Caco-2 (cell line): ENCODE data around the gene PTPA. TPM values are rescaled to one million over a fixed set of nuclear protein-coding genes. Genes with fewer than 3 reads are reported as not detected.

ENCODE experiments used
- Bru-seq: library from RNA; stranded (reverse); fragments of 400-500 nt; gene quantifications from one replicate; lab custom pipeline; 2021; lab: Mats Ljungman, UMichigan
- BruChase-seq, 2 experiments: library from RNA; stranded (reverse); fragments of 400-500 nt; gene quantifications; one replicate each; lab custom pipeline; 2021; lab: Mats Ljungman, UMichigan
- BruUV-seq: library from RNA; stranded (reverse); fragments of 400-500 nt; replicated peaks from 2 replicates; lab custom pipeline; 2021; lab: Mats Ljungman, UMichigan
- CTCF ChIA-PET: fragments of 300-600 bp; sonication (Branson Sonifier 250); formaldehyde crosslinking; loops from one replicate; lab custom pipeline; 2022; ENCODE audit warnings: antibody characterized with exemption; lab: Charles Lee
- POLR2A ChIA-PET: fragments of 300-600 bp; sonication (Branson Sonifier 250); formaldehyde crosslinking; loops from one replicate; lab custom pipeline; 2022; ENCODE audit warnings: antibody characterized with exemption; lab: Charles Lee
- DNase-seq, 2 experiments: peaks; one replicate each; pipeline versions ENCODE4 v3.0.0 to v3.0.0-alpha.2; 2020 to 2022
- H3K27me3 ChIP-seq: replicated peaks from 2 replicates; pipeline ENCODE4 v1.6.0; 2011; ENCODE audit warnings: low read length; ENCODE audit not compliant: control insufficient read depth, insufficient read depth
- H3K36me3 ChIP-seq: 2 replicates; pipeline ENCODE4 v1.5.1; 2011; ENCODE audit warnings: low read length; ENCODE audit not compliant: control insufficient read depth, insufficient read depth
- H3K4me1 ChIP-seq: fragments of 250-450 bp; sonication (Bioruptor Pico); 2 replicates; pipeline ENCODE4 v1.5.1; 2020; ENCODE audit warnings: mild to moderate bottlenecking
- H3K4me3 ChIP-seq: 2 replicates; pipeline ENCODE4 v1.5.1; 2011; ENCODE audit warnings: low read depth, mild to moderate bottlenecking, control low read depth, low read length
- H3K9me3 ChIP-seq: fragments of 250-450 bp; sonication (Bioruptor Pico); 2 replicates; pipeline ENCODE4 v1.5.1; 2020; ENCODE audit warnings: mild to moderate bottlenecking, moderate library complexity
- H3K27ac Mint-ChIP-seq: one replicate; pipeline ENCODE4 v1.8.0; 2022; ENCODE audit warnings: mixed read lengths; ENCODE audit not compliant: unreplicated experiment
- H3K27me3 Mint-ChIP-seq: one replicate; pipeline ENCODE4 v1.8.0; 2022; ENCODE audit warnings: mixed read lengths; ENCODE audit not compliant: insufficient read depth, unreplicated experiment
- H3K36me3 Mint-ChIP-seq: one replicate; pipeline ENCODE4 v1.8.0; 2022; ENCODE audit warnings: mild to moderate bottlenecking, mixed read lengths; ENCODE audit not compliant: insufficient read depth, unreplicated experiment
- H3K4me1 Mint-ChIP-seq: one replicate; pipeline ENCODE4 v1.8.0; 2022; ENCODE audit warnings: low read depth, mixed read lengths; ENCODE audit not compliant: unreplicated experiment
- H3K4me3 Mint-ChIP-seq: one replicate; pipeline ENCODE4 v1.8.0; 2022; ENCODE audit warnings: mild to moderate bottlenecking, moderate library complexity, mixed read lengths; ENCODE audit not compliant: unreplicated experiment
- H3K9me3 Mint-ChIP-seq: one replicate; pipeline ENCODE4 v1.8.0; 2022; ENCODE audit warnings: mixed read lengths; ENCODE audit not compliant: unreplicated experiment
- CTCF ChIP-seq, 2 experiments: fragments of 200-600 bp in 1 of 2; IDR thresholded peaks; 1 replicate in 1 of 2; 2 replicates in 1 of 2; pipeline versions ENCODE4 v1.5.1 to v1.8.0; 2011 to 2022; ENCODE audit warnings: antibody characterized with exemption in 1 of 2, control low read depth in 1 of 2, inconsistent platforms in 1 of 2, low read depth in 1 of 2, low read length in 1 of 2, mild to moderate bottlenecking in 1 of 2, moderate library complexity in 1 of 2; ENCODE audit not compliant: insufficient read depth in 1 of 2, severe bottlenecking in 1 of 2, unreplicated experiment in 1 of 2
- intact Hi-C: fragments of 100-400 bp; cut with micrococcal nuclease; formaldehyde crosslinking; loops from one replicate; pipeline ENCODE4 v1.10.0; 2022; ENCODE audit not compliant: unreplicated experiment
- long read RNA-seq: library from polyadenylated mRNA; stranded (forward); transcript quantifications from one replicate; pipeline ENCODE4 v2.0.0, GENCODE V29; 2022
- total RNA-seq: library from RNA; stranded (reverse); gene quantifications from 2 replicates; pipeline ENCODE4 v1.2.3, GENCODE V29; 2022

PTPA gene
- total RNA-seq = 100 and 107 TPM in 2 replicates
- percentile 62 among the genes with signal in this experiment for Bru-seq, nascent RNA
- percentile 63 among the genes with signal in this experiment for BruChase-seq, experiment 1, labeled RNA remaining after a 2-hour chase
- BruChase-seq, experiment 2, labeled RNA remaining after a 6-hour chase = percentile 76 among the genes with signal in this experiment
- long read RNA-seq, partial matches to known transcripts = 19 of 22 reads
- long read RNA-seq, other reads (novel, unspliced or antisense) = 0 of 22 reads

DNA sequence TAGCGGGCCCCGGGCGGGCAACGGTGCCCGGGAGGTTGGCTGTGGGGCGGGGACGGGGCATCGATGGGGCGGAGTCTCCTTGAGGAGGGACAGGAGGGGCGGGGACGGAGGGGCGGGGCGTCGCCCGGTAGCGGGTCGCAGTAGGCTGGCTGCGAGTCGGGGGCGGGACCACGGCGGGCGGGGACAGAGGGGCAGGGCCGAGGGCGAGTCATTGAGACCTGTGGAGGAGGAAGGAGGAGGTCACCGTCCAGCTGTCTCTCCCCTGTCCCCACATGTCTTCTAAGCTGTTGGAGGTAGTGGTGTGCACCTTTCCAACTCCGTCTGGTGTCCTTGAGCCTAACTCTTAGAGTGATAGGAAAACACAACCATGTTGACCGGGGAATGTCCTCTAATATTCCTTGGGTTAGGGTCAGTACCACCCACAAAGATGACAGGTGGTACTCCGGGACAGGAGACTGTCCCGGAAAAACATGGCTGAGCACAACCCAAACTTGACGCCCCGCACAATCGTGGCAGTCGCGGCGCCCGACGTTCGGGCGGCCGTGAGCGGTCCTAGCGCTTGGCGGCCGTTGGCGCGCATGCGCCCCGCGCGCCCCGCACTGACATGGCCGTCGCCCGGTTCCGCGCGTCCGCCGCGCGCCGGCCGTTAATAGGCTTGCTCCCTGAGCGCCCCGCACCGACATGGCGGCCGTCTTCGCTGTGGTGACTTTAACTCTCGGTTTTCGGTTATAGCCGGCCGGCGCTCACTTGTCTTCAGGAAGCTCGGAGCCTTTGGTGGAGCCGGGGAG is at the start of gene PTPA, which contains the start of gene CRAT:
TSS of gene PTPA (plus strand) at position 676 of the 788 bp plus-strand sequence. CDS start 186 bp downstream, outside the sequence.
TSS of gene CRAT (minus strand) at position 54 of the 788 bp plus-strand sequence. CDS start 284 bp downstream, outside the sequence.
- POLR2A ChIA-PET = interaction anchor here (1.1 kb wide), 1 partner anchor 386 kb away, joined by 3 read pairs; no protein-coding TSS in a partner anchor
- H3K4me1 Mint-ChIP-seq = peaks cover 36% of the 10 kb centered on the region
- peaks cover 24% of the 10 kb centered on the region for H3K4me1 ChIP-seq
- H3K36me3 ChIP-seq = no peaks in the 10 kb centered on the region
- peaks cover 21% of the 10 kb centered on the region for H3K36me3 Mint-ChIP-seq
- BruUV-seq = no TSS peak
- H3K9me3 Mint-ChIP-seq = no peaks in the 10 kb centered on the region
- no peaks in the 10 kb centered on the region for H3K27me3 ChIP-seq
- peak; percentile 95 to 98 for DNase-seq
- no peak for TF ChIP-seq CTCF (IDR thresholded peaks at IDR 0.05; ENCODE audit: insufficient read depth in 1 of 2, low read depth in 1 of 2, low read length in 1 of 2, severe bottlenecking in 1 of 2, unreplicated experiment in 1 of 2)
- no peaks in the 10 kb centered on the region for H3K27me3 Mint-ChIP-seq
- CTCF ChIA-PET = interaction anchor here (1.3 to 1.6 kb wide), 2 partner anchors 21 to 83 kb away, joined by 3 read pairs; partner anchors contain the start of gene SH3GLB2
- no peaks in the 10 kb centered on the region for H3K9me3 ChIP-seq
- H3K27ac Mint-ChIP-seq = peak within 1 kb of the TSS; percentile 90
- H3K4me3 Mint-ChIP-seq = peak within 1 kb of the TSS; percentile 88
- peak within 1 kb of the TSS; percentile 82 for H3K4me3 ChIP-seq
- intact Hi-C loops = loop anchor here (1.0 kb wide), 1 partner anchor 30 kb away; the partner anchor contains the start of gene DOLPP1

DNA sequence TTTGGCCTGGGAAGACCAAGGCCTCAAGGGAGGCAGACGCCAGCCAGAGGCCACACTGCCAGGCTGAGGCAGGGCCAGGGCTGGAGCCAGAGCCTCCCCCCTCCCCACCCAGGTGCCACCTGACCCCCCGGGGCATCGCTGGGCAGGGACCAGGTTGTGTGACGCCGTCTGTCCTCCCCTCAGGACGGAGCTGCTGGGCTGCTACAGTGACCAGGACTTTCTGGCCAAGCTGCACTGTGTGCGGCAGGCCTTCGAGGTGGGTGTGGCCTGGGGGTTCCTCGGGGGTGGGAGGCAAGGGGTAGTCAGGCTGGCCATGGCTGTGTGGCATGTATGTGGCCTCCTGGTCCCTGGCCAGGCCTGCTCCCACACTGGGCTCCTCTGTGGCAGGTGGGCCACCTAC is 48.2 kb upstream of the PTPA start:
- Mint-ChIP-seq H3K27ac (no peak overlapping the region), H3K4me1 (no peaks in the 10 kb centered on the region), H3K27me3 (no peaks in the 10 kb centered on the region), H3K4me3 (no peak overlapping the region), H3K36me3 (peaks cover 52% of the 10 kb centered on the region), H3K9me3 (no peaks in the 10 kb centered on the region)
- TF ChIP-seq CTCF (IDR thresholded peaks at IDR 0.05; ENCODE audit: insufficient read depth in 1 of 2, low read depth in 1 of 2, low read length in 1 of 2, severe bottlenecking in 1 of 2, unreplicated experiment in 1 of 2) = no peak
- H3K27me3 ChIP-seq = no peaks in the 10 kb centered on the region
- ChIA-PET CTCF (no interaction called here), POLR2A (no interaction called here)
- H3K36me3 ChIP-seq = peaks cover 3% of the 10 kb centered on the region
- BruUV-seq = no TSS peak
- DNase-seq = peak in 1 of 2 experiments; percentile 38
- H3K9me3 ChIP-seq = no peaks in the 10 kb centered on the region
- H3K4me1 ChIP-seq = no peaks in the 10 kb centered on the region
- intact Hi-C loops = no loop called here
- H3K4me3 ChIP-seq = no peak overlapping the region

- Mint-ChIP-seq H3K9me3 (no peaks in the 10 kb centered on the region), H3K4me3 (no peak overlapping the region), H3K27me3 (no peaks in the 10 kb centered on the region), H3K27ac (no peak overlapping the region), H3K36me3 (peaks cover 44% of the 10 kb centered on the region), H3K4me1 (no peaks in the 10 kb centered on the region)
- DNase-seq = no peak
- Histone ChIP-seq H3K4me1 (no peaks in the 10 kb centered on the region), H3K27me3 (no peaks in the 10 kb centered on the region), H3K36me3 (peaks cover 3% of the 10 kb centered on the region), H3K4me3 (no peak overlapping the region), H3K9me3 (no peaks in the 10 kb centered on the region)
- no peak for TF ChIP-seq CTCF (IDR thresholded peaks at IDR 0.05; ENCODE audit: insufficient read depth in 1 of 2, low read depth in 1 of 2, low read length in 1 of 2, severe bottlenecking in 1 of 2, unreplicated experiment in 1 of 2)
- intact Hi-C loops = no loop called here
- ChIA-PET POLR2A (no interaction called here), CTCF (interaction anchor here (0.6 to 0.7 kb wide), 3 partner anchors 68 to 549 kb away, joined by 3 to 4 read pairs (median 3); no protein-coding TSS in a partner anchor)
- BruUV-seq = no TSS peak
Observed at GRCh38 chr9:129064499-129064908, 46.7 kb upstream of the PTPA start.
